GM19463 (cell line): Measurements from ENCODE around the gene C16orf90.
"Not testable (repeated sequence)": the region's sequence is repeated elsewhere in the genome, so short reads cannot be mapped to it uniquely, and the experiment has no call there.

Experiments used
- ATAC-seq: cut with Tn5 transposase; IDR thresholded peaks from one replicate; pipeline ENCODE4 v1.9.1; 2021; ENCODE audit warnings: mild to moderate bottlenecking, moderate library complexity; ENCODE audit not compliant: unreplicated experiment

Gene C16orf90

GRCh38 chr16:3485097-3485745 is 10.1 kb downstream of the C16orf90 start:
- ATAC-seq = no peak

- no peak for ATAC-seq
These were observed 10.8 kb downstream of the C16orf90 start for GRCh38 chr16:3484318-3485096.

GRCh38 chr16:3482659-3483241 is 12.5 kb downstream of the C16orf90 start:
- no peak for ATAC-seq

- no peak for ATAC-seq
These were observed 13.3 kb downstream of the C16orf90 start for GRCh38 chr16:3481696-3482658.

DNA sequence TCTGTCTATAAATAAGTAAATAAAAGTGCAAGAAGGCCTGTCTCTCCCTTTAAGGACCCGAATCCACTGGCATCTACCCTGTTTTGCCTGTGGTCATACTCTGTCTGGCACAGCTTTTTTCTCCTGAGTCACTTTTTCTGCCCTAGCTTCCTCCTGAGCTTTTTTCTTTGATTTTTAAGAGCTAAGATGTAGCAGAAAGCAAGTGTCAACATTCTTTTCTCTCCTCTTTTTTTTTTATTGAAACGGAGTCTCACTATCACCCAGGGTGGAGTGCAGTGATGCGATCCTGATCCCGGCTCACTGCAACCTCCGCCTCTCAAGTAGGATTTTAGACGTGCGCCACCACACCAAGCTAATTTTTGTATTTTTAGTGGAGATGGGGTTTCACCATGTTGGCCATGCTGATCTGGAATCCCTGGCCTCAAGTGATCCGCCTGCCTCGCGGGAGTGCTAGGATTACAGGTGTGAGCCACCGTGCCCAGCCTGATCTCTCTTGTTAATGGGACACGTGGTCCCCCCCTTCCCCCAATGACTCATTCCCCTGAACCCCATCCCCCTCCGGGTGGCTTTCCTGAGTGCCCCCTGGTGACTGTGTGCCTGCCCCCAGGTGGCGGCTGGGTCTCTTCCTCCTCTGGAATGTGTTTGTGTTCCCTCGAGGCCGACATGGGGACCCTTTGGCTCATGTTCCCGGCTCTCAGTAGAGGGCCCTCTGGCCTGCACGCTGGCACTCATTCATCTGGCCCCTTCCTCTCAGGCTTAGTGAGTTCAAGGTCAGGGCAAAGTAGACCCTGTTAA is 14.2 kb downstream of the C16orf90 start:
- ATAC-seq = no peak

- ATAC-seq = no peak
These were observed 15.6 kb downstream of the C16orf90 start for GRCh38 chr16:3479654-3480216.

- ATAC-seq = no peak
These were observed 16.9 kb downstream of the C16orf90 start for GRCh38 chr16:3478242-3478925.

DNA sequence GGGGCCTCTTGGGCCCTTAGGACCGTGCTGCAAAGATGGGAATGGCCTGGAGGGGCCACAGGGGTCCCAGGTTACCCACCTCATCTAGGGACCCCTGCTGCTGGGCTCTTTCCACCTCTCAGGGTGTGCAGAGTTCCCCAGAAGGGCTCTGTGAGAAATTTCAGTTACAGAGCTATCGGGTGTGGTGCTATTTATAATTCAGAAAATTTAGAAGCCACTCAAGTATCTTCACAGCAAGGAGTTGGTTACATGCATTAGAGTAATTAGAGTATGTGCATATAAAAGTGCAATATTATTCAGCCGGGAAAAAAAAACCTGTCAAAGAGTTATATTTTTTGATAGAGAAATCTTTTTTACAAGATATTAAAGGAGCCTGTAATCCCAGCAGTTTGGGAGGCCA is 18.9 kb downstream of the C16orf90 start:
- ATAC-seq = no peak

DNA sequence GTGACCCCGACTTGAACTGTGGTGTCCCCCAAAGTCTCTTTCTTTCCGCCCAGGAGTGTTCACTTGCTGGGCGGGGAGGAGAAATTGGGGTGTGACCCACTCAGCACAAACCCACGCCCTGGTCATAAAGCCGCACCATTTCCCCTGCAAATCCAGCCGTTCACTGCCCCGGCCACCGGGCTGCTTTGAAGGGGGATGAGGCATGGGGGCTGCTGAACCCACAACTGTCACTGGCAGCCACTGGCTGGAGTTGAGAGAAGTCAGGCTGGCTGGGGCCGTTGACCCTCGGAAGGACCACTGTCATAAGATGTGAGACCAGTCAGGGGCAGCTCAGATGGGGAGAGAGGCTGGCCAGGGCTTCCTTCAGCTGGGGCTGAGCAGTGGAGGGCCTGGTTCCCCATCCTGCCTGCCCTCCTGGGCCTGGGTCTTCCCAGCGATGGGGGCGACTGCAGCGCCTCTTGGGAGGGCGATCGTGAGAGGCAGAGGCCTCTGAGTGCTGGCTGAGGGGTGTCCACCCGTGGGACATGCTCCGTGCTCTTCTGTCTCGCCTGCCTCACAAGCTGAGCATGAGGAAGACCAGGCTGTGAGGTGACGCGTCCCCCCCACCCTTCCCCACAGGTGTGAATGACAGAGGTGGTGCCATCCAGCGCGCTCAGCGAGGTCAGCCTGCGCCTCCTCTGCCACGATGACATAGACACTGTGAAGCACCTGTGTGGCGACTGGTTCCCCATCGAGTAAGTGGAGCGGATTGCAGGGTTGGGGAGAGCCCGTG is 19.5 kb downstream of the C16orf90 start:
- no peak for ATAC-seq

DNA sequence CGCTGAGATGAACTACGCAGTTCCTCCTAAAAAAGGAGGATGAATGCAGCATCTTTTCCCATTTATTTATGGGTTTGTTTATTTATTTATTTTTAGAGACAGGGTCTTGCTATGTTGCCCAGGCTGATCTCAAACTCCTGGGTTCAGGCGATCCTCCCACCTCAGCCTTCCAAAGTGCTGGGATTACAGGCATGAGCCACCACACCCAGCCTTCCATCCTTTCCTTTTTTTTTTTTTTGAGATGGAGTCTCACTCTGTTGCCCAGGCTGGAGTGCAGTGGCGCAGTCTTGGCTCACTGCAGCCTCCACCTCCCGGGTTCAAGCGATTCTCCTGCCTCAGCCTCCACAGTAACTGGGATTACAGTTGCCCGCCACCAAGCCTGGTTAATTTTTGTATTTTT is 20.4 kb downstream of the C16orf90 start:
- ATAC-seq = not testable (repeated sequence)

DNA sequence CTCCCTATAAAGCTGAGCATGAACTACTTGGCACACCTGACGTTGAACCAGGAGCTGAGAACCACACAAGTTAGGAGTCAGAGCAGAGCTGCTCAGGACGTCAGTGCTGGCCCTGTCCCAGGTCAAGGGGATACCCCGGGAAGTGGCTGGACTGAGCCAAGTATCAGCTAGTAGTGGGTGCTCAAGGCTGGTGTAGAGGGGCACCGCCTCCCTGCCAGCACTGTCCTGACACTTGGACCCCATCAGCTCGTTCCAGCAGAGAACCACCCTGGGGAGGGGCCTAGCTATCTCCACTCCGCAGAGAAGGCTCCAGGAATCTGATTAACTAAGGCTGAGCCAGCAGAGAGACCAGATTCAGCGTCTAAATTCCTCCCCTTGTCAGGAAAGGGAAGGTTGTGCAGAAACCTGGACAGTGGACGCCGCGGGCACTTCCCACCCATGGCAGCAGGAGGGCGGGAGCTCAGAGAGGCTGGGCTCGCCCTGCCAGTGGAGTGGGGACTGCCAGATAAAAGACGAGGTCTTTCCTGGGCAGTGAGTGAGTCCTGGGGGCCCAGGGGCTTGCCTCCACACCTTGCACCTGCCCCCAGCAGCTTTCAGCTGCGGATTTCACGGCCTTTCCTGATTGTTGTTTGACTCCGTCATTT is 21.0 kb downstream of the C16orf90 start:
- ATAC-seq = no peak

DNA sequence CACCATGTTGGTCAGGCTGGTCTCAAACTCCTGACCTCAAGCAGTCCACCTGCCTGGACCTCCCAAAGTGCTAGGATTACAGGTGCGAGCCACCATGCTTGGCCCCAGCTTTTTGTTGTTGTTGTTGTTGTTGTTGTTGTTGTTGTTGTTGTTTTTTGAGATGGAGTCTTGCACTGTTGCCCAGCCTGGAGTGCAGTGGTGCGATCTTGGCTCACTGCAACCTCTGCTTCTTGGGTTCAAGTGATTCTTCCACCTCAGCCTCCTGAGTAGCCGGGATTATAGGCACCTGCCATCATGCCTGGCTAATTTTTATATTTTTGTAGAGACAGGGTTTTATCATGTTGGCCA is 21.7 kb downstream of the C16orf90 start:
- ATAC-seq = not testable (repeated sequence)

DNA sequence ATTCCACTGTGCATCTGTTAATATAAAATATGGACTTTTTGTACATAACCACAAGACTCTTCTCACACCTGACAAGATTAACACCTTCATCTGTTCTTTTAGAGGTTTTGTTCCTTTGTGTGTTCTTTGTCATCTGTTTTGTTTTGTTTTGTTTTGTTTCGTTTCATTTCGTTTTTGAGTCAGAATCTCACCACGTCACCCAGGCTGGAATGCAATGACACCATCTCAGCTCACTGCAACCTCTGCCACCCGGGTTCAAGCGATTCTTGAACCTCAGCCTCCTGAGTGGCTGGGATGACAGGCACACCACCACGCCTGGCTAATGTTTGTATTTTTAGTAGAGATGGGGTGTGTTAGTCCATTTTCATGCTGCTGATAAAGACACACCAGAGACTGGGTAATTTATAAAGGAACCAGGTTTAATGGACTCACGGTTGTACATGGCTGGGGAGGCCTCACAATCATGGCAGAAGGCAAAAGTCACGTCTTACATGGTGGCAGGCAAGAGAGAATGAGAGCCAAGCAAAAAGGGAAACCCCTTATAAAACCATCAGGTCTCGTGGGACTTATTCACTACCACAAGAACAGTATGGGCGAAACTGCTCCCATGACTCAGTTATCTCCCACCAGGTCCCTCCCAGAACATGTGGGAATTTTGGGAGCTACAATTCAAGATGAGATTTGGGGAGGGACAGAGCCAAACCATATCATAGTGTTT is 22.3 kb downstream of the C16orf90 start:
- no peak for ATAC-seq

DNA sequence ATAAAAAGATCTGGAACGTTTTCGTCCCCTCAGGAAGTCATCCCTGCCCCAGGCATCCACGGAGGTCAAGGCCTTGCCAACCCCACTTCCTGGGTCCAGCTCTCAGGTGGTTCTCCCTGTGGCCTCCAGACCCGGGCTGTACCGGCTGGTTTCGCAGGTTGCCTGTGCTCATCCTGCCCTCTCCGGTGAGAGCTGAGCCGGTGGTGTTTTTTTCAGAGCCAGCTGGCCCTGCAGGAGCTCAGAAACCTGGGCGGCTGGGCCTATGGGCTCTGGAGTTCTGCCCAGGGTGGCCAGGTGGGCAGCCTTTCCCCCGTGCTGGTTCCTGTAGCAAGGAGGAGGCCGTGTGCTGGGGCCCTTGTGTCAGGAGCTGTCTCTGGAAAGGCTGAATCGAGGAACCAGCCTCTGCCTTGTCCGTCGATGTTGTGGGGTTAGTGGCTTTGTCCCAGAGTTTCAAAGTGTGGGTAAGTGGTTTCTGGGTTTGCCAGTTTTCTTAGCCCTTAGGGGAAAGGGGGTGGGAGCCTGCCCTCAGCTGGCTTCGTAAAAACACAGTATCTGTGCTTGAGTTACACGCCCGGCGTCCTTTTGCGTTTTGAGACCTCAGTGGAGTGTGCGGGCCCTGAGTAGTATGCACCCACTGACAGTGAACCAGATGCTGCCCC is 23.6 kb downstream of the C16orf90 start:
- ATAC-seq = no peak

DNA sequence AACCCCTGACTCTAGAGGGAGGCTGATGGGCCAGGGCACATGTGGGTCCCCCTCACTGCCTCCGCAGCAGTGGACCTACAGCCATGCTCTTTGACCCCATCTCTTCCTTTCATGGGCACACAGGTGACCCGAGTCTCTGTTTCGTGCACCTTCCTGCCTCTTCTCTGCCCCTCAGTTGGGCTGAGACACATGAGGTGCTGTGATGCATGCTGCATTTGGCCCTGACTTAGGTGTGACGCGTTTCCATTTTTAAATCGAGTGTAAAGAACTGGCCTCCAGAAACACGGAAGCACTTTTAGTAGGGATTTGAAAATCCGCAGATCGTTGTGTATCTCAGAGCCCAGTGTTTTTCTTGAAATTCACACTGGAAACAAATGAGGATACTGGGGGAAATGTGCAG is 24.6 kb downstream of the C16orf90 start:
- ATAC-seq = no peak

- no peak for ATAC-seq
These were observed 25.6 kb downstream of the C16orf90 start for GRCh38 chr16:3469736-3470135.

DNA sequence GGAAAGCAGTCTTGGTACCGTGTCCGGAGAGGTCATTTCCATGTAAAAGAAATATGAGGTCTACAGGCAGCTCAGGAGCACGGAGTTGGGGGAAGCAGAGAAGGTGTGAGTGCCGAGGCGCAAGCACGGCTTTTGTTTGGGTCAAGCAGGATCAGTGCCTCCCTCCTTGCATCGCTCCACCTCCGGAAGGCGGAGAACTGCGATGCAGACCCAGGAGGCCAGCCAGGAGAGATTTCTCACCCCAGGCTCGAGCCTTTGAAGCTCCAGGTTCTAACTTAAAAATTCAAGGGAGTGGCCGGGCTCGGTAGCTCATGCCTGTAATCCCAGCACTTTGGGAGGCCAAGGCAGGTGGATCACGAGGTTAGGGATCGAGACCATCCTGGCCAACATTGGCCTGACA is 26.8 kb downstream of the C16orf90 start:
- no peak for ATAC-seq
